ENCODE results near the gene SACM1L.
"Not testable (repeated sequence)": the region's sequence is repeated elsewhere in the genome, so short reads cannot be mapped to it uniquely, and the experiment has no call there.

Gene SACM1L

DNA sequence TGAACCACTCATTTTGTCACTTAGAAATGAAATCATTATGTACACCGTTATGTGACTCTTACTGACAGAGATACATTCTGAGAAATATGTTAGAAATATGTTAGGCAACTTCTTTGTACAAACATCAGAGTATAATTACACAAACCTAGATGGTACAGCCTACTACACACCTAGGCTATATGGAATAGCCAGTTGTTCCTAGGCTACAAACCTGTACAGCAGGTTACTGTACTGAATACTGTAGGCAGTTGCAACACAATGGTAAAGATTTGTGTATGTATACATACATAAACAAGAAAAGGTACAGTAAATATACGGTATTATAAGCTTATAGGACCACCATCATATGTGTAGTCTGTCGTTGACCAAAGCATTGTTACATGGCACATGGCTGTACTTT is 3.7 kb downstream of the SACM1L start:
- no peak for DNase-seq (ENCODE audit: low read depth)

DNA sequence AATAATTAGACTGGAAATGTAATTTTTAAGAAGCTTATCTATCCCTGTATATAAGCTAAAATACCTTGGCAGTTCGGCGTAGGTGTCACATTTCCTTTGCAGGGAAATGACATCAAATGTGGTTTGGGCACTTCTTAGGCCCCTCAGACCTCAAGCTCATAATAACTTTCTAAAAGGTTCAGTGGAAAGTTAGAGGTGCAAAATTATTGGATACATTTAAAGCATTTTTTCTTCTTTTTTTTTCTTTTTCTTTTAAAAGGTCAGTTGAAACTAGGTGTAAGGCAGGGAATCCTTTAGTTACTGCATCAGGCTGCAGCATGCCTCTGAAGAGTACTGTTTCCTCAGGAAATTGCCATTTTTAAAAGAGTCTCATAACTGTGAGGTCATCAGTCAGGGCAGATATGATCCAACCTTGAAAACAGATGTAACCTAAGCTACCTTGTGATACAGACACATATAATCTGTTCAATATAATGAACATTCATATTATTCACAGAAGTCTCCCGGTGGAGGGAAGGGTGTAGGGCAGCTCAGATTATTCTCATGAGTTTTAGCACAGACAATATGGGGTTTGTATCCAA is 4.8 kb downstream of the SACM1L start:
- no peak for DNase-seq (ENCODE audit: low read depth)

DNA sequence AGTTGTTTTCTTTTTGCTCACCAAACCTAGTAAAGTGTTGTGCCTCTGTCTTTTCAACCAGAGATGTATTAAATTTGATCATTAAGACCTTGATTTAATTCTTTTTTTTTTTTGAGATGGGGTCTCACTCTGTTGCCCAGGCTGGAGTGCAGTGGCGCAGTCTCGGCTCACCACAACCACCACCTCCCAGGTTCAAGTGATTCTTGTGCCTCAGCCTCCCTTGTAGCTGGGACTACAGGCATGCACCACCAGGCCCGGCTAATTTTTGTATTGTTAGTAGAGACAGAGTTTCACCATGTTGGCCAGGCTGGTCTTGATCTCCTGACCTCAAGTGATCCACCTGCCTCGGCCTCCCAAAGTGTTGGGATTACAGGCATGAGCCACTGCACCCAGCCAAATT is 6.0 kb downstream of the SACM1L start:
- DNase-seq (ENCODE audit: low read depth) = not testable (repeated sequence)

DNA sequence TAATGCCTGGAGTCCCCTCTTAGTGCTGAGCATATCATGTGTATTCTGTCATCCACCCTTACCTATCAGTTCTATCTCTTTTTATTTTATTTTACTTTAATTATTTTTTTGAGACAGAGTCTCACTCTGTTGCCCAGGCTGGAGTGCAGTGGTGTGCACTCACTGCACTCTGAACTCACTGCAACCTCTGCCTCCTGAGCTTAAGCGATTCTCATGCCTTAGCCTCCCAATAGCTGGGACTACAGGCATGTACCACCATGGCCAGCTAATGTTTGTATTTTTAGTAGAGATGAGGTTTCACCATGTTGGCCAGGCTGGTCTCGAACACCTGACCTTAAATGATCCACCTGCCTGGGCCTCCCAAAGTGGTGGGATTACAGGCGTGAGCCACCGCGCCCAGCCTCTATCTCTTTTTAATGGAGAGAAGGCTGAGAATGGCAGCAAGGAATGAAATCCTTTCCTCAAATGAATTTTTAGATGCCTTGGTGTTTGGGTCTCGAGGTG is 11.4 kb downstream of the SACM1L start:
- DNase-seq (ENCODE audit: low read depth) = no peak

DNA sequence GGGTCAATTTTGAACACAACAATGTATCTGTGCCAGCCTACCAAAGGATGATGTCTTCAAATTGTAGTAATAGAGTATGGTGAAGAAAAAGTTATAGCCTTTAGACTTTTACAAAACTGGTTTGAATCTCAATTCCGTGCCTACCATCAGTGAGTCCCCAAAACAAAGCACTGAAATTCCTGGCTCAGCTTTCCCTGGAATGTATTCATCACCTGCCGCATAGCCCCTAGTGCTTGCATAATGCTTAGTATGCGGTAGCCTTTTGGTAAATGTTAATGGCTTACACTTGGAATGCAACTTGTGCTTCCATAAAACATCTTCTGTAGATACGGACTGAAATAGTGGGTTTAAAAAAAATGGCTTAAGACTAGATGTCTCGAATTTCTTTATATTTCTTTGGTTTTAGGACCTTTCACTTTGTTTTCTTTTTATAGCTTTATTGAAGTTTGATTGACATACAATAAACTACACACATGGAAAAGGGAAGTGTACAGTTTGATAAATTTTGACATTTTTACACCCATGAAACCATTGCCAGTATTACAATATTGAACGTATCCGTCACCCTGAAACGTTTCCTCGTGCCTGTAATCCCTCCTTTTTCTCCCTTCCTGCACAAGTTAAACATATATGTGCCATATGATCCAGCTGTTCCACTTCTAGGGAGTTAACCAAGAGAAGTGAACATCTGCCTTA is 12.1 kb downstream of the SACM1L start:
- DNase-seq (ENCODE audit: low read depth) = no peak

DNA sequence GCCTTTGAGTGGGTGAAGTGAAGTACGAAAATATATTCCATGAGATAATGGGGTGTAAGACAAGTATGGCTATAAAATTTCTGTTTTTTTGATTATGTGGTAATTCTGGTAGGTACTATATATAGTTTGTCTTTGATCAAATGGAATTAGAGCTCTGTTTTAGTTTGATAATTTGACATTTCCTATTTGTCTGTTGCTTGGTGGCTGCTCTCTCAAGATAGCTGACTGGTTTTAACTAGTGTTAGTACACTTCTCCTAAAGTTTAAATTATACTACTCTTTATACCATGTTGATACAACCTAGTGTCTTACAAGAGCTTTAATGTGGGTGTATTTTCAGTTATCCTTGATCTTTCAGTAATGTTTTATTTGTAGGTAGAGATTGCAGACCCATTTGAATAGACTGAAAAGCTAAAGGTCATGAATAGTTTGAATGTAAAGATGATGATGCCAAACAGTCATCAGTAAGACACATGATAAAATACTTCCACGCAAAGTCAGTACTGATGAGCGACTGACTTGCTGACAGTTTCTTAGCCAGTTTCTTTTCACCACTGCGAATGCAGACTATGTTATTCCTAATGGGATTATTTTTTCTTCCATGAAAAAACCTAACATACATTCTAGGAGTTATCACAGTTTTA is 15.2 kb downstream of the SACM1L start:
- DNase-seq (ENCODE audit: low read depth) = no peak

DNA sequence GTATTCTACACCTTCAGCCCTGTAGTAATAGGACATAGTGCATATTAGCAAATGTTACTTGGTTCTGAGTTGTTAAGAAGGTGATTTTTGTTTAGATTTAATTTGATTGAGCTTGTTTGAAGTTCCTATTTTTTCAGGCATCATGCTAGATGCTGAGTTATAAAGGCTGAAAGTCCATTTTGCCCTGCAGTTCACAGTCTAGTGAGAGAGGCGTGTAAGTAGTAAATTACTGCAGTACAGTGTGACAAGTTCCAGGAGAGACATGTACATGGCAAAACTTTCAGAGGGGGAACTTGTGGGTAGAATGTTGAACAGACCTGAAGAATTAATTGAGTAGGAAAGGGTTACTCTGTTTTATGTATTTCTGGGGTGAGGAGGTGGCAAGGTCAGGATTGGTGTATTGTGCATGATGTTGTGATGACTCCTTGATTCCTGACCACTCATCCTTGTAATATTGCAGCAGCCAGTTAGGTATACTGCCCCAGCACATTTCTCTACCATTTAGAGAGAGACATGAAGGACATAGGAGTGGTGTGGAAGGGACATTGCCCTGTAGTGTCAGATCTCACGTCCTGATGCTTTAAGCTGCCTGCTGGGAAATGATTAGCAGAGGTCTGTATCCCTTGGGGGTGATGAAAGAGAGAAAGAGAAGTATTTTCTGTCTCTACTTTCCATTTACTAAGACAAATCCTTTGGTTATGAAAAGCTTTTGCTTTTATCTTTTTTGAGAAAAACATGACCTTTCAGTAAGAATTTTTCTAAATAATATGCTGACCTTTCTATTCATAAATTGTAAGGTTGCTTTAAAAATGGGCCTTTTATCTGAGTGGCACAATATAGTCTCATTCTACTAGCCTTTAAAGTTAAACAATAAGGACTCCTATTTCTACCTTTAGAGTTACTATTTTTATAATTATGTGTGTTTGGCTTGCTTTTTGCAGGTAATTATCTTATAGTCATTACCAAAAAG is 16.9 kb downstream of the SACM1L start:
- DNase-seq (ENCODE audit: low read depth) = no peak

DNA sequence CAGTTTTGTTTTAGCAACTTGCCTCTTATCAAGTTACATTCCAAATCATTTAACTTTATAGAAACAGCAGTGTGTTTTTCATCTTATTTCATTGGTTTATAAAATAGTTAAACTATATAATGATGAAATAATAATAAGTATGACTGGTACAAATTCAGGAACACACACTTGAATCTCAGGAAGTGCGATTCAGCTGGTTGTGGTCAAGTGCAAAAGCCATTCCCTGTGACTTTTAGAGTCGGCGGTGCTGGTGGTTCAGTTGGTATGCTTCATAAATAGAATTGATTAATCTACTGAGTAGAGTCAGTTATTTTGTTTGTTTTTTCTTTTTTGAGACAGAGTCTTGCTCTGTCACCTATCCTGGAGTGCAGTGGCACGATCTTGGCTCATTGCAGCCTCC is 22.7 kb downstream of the SACM1L start:
- DNase-seq (ENCODE audit: low read depth) = no peak

DNA sequence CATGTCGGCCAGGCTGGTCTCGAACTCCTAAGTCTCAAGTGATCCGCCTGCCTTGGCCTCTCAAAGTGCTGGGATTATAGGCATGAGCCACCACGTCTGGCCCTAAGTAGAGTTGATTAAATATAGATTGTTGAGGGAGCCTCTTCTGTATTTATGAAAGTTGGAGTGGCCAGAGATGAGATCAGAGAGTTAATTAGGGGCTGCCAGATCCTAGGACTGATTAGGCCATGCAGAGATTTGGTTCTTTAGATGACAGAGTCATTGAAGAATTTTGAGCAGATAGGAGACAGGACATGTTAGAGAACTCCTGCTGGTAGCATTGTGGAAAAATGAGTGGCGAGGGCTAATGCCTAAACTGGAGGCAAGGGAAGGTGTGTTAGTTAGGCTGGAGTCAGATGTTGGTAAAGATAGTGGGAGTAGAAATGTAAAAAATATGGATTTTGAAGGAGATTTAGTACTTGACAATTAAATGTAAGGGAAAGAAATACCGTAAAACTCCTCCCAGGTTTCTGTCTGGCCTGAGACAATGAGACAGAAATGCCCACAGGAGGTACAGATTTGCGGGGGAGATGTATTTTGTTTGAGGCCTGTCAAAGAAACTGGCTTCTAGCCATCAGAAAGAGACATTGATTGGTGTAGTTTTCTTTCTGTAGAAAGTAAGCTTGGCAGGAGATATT is 23.4 kb downstream of the SACM1L start:
- no peak for DNase-seq (ENCODE audit: low read depth)

DNA sequence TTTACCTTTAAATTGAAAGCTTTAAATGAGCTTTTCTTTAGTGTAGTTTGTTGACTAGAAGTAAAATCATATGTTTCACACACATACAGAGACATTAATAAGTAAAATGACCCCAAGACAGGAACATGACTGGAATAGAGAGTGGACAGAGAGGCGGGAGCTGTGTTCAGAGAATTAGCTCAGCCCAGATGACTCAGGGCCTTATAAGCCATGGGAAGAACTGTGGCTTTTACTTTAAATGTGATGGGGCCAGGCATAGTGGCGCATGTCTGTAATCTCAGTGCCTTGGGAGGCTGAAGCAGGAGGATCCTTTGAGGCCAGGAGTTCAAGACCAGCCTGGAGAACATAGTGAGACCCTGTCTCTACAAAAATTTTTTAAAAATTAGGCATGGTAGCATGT is 26.7 kb downstream of the SACM1L start:
- DNase-seq (ENCODE audit: low read depth) = no peak

DNA sequence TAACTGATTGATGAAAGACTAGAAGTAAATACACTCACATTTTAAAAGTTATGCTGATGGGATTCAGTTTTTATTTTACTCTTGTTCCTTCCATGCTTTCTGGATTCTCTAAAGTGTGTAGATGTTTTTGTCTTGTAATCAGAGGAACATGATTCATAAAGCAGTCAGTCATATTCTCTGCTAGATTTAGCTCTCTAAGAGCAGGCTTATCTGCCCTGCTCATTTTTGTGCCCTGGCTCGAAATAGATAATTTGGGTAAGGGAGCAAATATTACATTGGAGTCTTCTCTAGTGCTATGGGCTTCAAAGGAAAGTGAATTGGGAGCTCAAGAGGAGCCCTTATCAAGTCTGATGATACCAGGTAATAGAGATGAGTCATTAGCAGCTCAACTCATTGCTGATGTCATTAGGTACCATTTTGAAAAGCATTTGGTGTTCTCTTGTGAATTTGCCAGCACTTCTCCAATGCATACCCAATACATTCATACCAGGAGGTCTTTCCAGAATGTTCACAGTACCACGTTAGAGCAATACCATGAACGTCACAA is 27.7 kb downstream of the SACM1L start:
- no peak for DNase-seq (ENCODE audit: low read depth)

DNA sequence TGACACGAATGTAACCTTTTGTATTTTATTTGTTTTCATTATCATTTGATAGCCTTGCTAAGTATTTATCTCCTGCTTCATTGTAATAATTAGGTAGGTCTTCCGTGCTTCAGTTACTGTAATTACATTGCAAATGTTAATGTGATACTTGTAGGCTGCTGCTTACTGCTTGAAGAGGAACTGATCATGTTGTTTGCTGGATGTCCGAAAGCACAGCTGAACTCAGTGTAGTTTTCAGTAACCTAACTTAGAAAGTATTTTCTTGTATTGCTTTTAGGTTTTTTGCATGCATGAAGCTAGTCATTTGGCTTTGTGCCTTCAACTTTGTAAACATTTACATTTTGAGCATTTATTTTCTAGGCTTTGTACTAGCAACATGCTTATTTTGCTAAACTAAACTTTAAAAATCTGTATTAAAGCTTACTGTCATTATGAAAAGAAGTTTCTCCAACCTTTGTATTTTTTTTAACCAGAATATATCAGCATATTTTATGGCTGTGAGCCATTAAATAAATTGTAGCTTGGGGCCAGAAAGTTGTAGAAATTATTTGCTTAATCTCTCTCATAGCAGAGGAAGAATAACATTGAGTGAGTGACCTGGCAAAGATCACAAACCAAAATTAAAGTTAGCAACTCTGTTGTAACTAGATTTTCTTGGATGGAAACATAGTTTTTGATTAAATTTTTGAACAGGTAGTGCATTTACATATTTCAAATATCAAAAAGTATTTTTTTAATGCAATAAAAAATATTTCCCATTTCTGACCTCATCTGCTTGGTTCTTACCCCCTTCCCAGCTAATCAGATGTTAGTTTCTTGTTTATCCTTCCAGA is 30.7 kb downstream of the SACM1L start:
- DNase-seq (ENCODE audit: low read depth) = no peak

DNA sequence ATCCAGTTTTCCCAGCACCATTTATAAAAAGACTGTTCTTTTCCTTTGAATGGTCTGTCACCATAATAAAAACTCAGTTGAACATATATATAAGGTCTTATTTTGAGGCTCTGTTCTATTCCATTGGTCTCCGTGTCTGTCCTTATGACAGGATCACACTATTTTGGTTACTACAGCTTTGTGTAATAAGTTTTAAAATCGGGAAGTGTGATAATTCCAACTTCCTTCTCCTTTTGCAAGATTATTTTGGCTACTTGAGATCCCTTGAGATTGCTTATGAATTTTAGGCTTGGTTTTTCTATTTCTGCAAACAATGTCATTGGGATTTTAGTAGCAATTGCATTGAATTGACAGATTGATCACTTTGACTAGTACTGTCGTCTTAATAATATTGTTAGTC is 35.7 kb downstream of the SACM1L start:
- no peak for DNase-seq (ENCODE audit: low read depth)

DNA sequence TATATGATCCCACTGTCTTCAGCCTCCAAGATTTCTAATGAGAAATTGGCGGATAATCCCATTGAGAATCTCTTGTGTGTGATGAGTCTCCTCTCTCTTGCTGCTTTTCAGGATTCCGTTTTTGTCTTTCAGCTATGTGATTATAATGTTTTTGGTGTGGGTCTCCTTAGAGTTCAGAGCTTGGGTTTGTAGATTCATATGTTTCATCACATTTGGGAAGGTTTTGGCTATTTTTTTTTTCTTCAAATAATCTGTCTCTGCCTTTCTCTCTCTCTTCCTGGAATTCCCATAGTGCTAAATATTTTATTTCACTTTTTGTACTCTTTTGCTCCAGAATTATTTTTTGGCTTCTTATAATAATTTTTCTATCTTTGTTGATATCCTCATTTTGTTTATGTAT is 40.4 kb downstream of the SACM1L start:
- DNase-seq (ENCODE audit: low read depth) = no peak

DNA sequence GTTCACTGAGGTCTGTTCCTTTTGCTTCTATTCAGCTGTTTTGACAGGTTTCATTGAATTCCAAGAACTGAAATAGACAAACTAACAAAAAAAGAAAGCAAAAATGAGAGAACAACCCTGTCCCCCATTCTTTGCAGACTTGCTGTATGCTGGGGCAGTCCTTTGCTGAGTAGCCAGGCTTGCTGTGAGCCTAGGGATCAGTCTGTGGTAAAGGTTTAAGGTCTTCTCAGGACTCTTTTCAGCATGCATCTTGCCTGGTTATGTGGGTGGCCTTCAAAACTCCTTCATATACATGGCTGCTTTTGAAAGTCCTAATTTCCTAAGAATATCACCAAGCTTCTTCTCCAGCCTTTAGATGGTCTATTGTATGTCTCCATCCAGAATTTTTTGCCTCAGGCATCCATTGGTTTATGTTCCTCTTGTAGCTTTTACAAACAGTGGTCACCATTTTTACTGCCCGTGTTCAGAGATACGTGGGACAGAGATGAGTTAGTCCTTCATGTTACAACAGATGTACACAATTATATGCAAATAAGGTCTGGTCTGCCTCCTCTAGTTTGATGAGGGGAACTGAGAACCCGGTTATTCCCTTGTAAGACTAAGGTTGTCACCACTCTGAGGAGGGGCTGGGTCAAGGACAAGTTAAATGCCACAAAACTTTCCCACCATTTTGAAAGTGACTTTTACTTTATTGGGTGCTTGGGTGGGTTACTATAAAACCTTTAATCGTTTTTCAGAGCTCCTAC is 41.4 kb downstream of the SACM1L start:
- DNase-seq (ENCODE audit: low read depth) = no peak

DNA sequence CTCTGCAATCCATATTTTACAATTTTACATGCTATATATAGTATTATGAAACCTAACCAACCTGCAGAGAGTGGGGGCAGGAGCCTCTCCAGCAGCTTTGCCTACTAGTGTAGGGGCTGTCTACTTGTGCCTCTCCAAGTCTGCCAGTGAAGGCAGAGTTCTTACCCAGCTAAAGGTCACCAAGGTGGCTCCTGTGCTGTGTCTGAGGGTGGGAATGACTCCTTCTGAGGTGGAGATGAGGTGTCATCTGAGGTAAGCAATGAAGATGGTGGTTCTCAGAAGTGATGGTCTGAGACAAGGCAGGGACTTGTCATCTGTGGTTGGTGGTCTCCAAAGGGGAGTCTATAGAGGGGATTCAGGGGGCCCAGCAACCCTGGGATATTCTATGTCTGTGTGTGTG is 47.5 kb downstream of the SACM1L start:
- no peak for DNase-seq (ENCODE audit: low read depth)

DNA sequence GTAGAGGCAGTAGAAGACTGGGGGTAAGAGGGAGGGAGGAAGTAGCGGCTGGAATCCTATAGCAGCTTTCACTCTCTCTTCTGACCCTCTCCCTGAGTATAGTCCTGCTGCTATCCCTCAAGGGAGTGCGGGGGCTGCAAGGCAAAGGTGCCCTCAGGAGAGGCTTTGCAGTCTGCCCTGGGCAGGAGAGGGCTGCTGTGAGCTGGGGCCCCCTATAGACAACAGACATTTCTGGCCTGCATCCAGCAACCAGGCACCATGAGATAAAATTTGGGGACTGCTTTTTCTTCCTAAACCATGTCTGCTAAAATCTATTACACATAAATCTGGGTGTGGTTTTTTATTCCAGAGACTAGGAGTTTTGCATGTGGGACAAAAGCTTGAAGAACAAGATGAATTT is 48.0 kb downstream of the SACM1L start:
- DNase-seq (ENCODE audit: low read depth) = no peak

DNA sequence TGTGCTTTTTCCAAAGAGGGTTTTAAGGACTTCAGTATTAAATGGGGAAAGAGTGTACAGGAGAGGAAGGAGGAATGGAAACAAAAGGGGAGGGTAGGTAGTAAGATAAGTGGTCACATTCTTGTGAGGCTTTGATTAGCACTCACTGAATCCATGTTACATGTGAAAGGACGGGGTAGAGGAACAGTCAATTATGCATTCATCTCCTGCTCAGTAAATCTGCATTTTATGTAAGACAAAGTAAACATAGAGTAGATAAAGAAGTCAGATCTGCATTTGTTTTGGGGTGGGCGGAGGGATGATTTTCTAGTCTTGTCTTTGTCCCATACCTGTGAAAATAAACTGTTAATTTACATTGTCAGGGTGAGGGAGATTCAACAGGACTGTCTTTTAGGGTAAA is 50.8 kb downstream of the SACM1L start:
- no peak for DNase-seq (ENCODE audit: low read depth)

DNA sequence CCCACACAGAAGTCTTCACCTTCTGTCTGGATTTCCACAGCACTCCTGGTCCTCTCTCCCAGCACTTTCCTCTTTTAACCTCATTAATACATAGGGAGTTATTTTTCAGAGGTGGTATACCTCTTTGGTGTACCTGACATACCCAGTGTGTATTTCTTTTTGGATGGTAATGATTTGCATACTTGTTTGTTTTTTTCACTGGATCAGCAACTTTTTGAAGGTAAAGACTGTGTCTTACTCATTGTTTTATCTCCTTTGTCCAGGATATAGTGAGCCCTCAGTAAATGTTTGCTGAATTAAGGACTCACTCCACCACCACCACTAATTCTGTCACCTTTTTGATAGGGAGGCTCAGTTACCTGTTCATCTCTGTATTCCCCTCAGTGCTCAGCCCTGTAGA is 52.1 kb downstream of the SACM1L start:
- no peak for DNase-seq (ENCODE audit: low read depth)
